HG02759 (cell line): ENCODE results near the gene B3GALNT1.

Experiments
- ATAC-seq: cut with Tn5 transposase; IDR thresholded peaks from one replicate; pipeline ENCODE4 v1.9.1; 2021; ENCODE audit warnings: mild to moderate bottlenecking, moderate library complexity; ENCODE audit not compliant: unreplicated experiment

B3GALNT1 gene, protein sequence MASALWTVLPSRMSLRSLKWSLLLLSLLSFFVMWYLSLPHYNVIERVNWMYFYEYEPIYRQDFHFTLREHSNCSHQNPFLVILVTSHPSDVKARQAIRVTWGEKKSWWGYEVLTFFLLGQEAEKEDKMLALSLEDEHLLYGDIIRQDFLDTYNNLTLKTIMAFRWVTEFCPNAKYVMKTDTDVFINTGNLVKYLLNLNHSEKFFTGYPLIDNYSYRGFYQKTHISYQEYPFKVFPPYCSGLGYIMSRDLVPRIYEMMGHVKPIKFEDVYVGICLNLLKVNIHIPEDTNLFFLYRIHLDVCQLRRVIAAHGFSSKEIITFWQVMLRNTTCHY

GRCh38 chr3:161104561-161105551 lies at the start of gene B3GALNT1:
B3GALNT1 (minus strand) TSS chr3:161105349; CDS start chr3:161086754, 18,595 bp downstream.
- ATAC-seq, result peak; percentile 85

DNA sequence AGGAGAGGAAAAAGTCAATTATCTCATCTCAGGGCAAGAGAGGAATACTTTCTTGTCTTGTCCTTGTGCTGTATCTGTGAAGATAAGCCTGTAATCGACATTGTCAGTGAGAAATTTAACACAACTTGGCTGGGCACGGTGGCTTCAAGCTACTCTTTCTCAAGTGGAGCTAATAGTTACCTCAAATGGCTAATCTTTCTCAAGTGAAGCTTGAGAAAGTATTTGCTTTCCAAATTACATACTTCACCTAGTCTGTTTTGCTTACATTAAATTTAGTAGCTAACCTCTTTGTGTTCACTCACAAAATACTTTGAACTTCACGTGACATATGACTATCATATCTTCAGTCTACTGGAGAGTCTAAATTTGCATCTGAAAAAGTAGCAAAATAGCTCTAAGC lies 48.3 kb upstream of the B3GALNT1 start:
- ATAC-seq, result no peak

DNA sequence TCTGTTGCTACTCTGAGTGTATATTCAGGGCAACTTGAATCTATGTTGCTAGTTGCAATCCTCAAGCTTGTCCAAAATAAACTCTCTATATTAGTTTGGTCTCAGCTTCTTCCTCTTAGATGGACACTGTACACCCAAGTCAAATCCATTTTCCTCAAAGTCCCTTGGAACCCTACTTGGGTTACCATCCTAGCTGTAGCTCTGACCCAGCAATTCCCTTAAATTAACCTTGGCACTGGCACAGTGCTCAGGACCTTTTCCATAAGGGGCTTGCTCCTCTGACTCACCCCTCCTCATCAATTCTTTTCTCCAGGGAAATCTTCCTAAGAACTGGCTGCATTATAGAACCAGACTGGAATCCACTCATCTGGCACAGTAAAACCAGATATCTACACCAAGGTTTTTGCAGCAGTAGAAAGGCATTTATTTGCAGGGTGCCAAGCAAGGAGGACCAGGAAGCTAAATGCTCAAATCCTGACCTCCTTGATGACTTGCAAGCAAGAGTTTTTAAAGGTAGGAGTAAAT lies 44.9 kb upstream of the B3GALNT1 start:
- no peak for ATAC-seq

DNA sequence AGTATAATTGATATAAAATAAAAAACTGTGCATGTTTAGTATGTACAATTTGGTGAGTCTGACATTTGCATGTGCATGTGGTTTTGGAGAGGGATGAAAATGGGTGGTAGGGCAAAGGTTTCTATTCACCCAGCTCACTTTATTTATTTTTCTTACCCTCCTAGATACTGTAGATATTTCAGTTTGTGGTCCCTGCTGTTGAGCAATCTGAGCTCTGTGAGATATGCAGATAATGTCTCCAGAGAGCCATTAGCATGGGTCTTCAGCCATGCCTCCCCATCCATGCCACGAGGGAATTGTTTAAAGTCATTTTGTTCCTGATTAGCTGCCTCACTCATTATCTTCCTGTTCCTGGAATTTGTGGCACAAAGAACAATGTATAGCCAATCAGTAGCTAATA lies 44.4 kb upstream of the B3GALNT1 start:
- ATAC-seq, result no peak

- no peak for ATAC-seq
These were observed 43.8 kb upstream of the B3GALNT1 start for GRCh38 chr3:161148832-161149475.

GRCh38 chr3:161142486-161142885 lies 37.3 kb upstream of the B3GALNT1 start:
- ATAC-seq, result no peak

DNA sequence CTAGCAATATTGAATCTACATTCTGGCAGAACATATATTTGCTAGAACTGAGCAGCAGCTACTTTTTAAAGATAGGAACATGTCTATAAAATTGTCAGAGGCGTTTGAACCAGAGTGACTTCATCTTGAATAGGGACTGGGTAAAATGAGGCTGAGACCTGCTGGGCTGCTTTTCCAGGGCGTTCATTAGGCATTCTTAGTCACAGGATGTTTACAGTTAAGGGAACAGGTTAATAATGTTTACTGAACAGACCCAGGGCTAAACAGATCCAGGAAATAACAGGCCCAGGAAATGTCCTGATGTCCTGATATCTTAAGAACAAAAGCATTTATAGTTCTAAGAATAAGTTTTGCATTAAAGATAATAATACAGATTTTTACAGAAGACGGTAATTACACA lies 34.5 kb upstream of the B3GALNT1 start:
- no peak for ATAC-seq

GRCh38 chr3:161137260-161137659 lies 32.1 kb upstream of the B3GALNT1 start:
- ATAC-seq, result no peak

GRCh38 chr3:161132391-161132790 lies 27.2 kb upstream of the B3GALNT1 start:
- ATAC-seq, result no peak

DNA sequence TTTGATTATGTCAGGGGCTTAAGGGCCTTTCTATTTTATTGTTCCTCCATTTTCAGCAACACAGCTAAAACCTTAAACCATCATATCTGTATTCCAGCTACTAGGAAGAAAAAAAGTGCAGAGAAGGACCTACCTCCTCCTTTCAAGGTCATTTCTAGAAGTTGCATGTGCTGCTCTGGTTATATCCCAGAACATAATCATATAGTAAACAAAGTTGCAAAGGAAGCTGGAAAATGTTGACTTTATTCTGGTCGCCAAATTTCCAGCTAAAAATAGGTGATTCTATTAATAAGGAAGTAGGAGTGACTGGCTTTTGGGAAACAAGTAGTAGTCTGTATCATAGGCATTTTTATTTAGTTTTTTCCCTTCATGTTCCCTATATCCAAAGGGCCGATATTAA lies 21.3 kb upstream of the B3GALNT1 start:
- ATAC-seq, result no peak

- ATAC-seq, result no peak
These were observed 12.5 kb upstream of the B3GALNT1 start for GRCh38 chr3:161117646-161118045.

- no peak for ATAC-seq
These were observed 3.7 kb upstream of the B3GALNT1 start for GRCh38 chr3:161108840-161109239.

DNA sequence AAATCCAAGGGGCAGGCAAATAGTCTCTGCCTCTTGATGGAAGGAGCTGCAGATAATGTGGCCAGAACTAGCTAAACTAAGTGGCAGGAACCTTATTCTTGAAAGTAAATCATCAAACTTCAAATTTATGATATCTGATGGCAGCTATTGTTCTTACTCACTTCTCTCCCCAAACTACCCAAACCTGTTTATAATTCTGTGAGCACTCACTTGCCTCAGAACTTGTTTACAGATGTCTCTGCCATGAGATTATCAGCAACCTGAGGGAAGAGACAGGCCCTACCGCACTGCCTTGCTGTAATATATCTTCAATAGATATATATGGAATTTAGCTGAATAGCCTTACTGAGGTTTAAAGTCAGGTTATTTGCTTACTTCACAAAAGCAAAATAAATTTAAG lies 2.2 kb upstream of the B3GALNT1 start:
- no peak for ATAC-seq

GRCh38 chr3:161103776-161104385 lies 1.3 kb downstream of the B3GALNT1 start:
- ATAC-seq, result no peak

DNA sequence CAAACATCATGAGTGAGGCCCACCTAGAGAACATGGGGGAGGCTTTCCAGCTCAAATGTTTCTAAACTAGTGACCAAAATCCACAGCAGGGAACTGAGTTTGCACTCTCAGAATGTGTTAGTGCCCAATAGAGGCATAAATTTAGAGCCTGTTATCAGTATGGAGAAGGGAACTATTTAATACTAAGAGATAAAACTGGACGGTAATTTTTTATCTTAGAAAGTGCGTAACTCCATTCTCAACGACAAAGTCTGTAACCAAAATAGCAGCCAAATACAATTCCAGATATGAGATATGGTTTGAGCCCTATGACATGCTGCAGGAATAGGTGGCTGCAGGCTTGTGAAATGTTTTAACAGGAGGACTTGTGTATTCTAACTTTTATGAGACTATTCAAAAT lies 3.5 kb downstream of the B3GALNT1 start:
- no peak for ATAC-seq

- ATAC-seq, result no peak
These were observed 4.2 kb downstream of the B3GALNT1 start for GRCh38 chr3:161100994-161101393.

DNA sequence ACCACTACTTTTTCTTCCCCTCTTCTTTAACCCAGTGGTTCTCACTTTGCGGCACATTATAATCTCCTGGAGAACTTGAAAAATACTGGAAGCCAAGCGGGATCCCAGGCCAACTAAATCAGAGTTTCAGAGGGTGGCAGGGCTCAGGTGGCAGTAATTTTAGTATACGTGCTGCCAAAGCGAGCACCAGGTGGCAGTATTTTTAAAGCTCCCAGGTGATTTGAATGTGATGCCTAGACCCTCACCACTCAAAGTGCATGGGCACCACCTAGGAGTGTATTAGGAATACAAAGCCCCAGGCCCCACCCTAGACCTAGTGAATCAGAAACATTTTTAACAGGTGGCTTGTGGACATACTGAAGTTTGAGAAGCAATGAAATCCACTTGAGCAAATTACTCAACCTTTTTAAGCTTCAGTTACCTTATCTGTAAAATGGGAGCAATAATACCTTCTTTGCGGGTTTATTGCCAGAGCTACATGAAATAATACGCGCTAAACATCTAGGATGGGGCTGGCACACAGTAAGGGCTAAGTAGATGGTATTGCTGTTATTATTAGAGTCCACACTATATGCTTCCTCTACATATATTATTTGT lies 8.3 kb downstream of the B3GALNT1 start:
- ATAC-seq, result peak; percentile 49

- ATAC-seq, result no peak
These were observed 11.3 kb downstream of the B3GALNT1 start for GRCh38 chr3:161093895-161094294.

DNA sequence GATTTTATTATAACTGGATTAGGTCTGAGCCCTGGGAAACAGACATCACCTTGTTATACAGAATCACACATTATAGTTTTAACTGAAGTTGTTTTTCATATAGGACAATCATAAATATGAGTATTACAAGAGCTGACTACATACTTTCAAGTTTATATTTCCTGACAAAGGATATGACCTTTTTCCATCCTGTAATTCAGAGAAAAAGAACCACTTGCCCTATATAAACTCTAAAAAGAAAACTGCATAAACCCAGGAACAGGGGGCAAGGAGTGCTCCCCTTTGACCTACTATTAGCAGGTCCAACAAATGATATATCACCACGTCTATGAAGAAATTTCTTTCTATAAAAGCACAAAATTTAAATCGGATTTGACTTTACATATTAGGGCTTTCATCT lies 20.9 kb downstream of the B3GALNT1 start:
- ATAC-seq, result no peak

- no peak for ATAC-seq
These were observed 22.0 kb downstream of the B3GALNT1 start for GRCh38 chr3:161083131-161083530.
